B cell (primary cell): Measurements from ENCODE around the gene SEMA4D.

Experiments
- CTCF ChIP-seq: fragments of 200-600 bp; IDR thresholded peaks from one replicate; pipeline ENCODE4 v1.8.0; 2022; ENCODE audit warnings: antibody characterized with exemption, mild to moderate bottlenecking
- EZH2 ChIP-seq: IDR thresholded peaks from 2 replicates; pipeline ENCODE4 v1.6.1; 2012; ENCODE audit warnings: borderline replicate concordance, low read depth, mild to moderate bottlenecking, moderate library complexity, low read length; ENCODE audit not compliant: insufficient read depth, poor library complexity, severe bottlenecking

- no peak for TF ChIP-seq CTCF
- TF ChIP-seq EZH2, result no peak
Observed at GRCh38 chr9:89522959-89523285, 25.0 kb upstream of the SEMA4D start.
